GM10266 (cell line): ENCODE measurements around the gene SHROOM2.
A peak's percentile ranks its signal among the peaks of the same experiment; 100 is the strongest.

Experiments
- DNase-seq: peaks from one replicate; pipeline ENCODE4 v3.0.0; 2012; ENCODE audit errors: extremely low spot score
- CTCF ChIP-seq: IDR thresholded peaks from 2 replicates; pipeline ENCODE4 v1.5.1; 2012; ENCODE audit warnings: mild to moderate bottlenecking, low read depth; ENCODE audit not compliant: control insufficient read depth, insufficient read depth; ENCODE audit errors: missing control alignments

Gene SHROOM2

GRCh38 chrX:9897761-9898161, 111.5 kb downstream of the SHROOM2 start:
- no peak for TF ChIP-seq CTCF
- no peak for DNase-seq

GRCh38 chrX:9899640-9900111, 113.4 kb downstream of the SHROOM2 start:
- TF ChIP-seq CTCF = no peak
- DNase-seq = peak; percentile 26

GRCh38 chrX:9902656-9903055, 116.4 kb downstream of the SHROOM2 start:
- TF ChIP-seq CTCF = no peak
- DNase-seq = no peak

GRCh38 chrX:9903146-9903545, 116.9 kb downstream of the SHROOM2 start:
- no peak for DNase-seq
- TF ChIP-seq CTCF = no peak

- DNase-seq = no peak
Measured at GRCh38 chrX:9905288-9905687, 119.1 kb downstream of the SHROOM2 start.

GRCh38 chrX:9905721-9906120, 119.5 kb downstream of the SHROOM2 start:
- no peak for TF ChIP-seq CTCF
- DNase-seq = no peak

More at GRCh38 chrX:9905288-9905687, 119.1 kb downstream of the SHROOM2 start:
- TF ChIP-seq CTCF = no peak

- no peak for TF ChIP-seq CTCF
Measured at GRCh38 chrX:9906919-9907318, 120.7 kb downstream of the SHROOM2 start.

More at GRCh38 chrX:9906919-9907318, 120.7 kb downstream of the SHROOM2 start:
- DNase-seq = no peak
